ENCODE results near the gene AHCYL2. TPM values are rescaled to one million over a fixed set of nuclear protein-coding genes. Genes with fewer than 3 reads are reported as not detected.

Gene AHCYL2
- polyA plus RNA-seq, 1 experiment = 7.8 TPM

DNA sequence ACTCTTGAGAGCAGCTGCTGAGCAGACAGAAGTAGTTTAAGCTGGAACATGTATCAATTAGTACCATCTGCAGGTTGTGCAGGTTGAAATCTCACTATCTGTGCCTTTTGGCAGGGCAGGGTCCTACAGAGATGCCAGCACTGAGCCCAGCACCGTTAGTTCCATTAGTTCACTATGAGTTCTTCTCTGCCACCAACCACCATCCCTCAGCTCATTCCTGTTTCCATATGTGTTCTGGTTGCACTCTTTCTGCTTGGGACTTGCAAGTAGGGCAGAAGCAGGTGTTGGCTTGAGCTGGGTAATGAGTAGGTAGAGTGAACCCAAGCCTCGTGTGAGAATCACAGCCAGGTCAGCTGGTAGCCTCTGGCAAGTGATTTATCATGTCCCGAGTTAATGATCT, 33.6 kb upstream of the AHCYL2 start:
- Histone ChIP-seq H3K27me3 (ENCODE audit: control insufficient read depth, insufficient read depth, low read length) (peaks cover 2% of the 10 kb centered on the region; the same call in 1 of the 2 replicates), H3K36me3 (ENCODE audit: control insufficient read depth, insufficient read depth, low read length) (no peaks in the 10 kb centered on the region), H3K4me3 (ENCODE audit: low read depth, low read length) (no peak overlapping the region)
- TF ChIP-seq, protein P1, sequence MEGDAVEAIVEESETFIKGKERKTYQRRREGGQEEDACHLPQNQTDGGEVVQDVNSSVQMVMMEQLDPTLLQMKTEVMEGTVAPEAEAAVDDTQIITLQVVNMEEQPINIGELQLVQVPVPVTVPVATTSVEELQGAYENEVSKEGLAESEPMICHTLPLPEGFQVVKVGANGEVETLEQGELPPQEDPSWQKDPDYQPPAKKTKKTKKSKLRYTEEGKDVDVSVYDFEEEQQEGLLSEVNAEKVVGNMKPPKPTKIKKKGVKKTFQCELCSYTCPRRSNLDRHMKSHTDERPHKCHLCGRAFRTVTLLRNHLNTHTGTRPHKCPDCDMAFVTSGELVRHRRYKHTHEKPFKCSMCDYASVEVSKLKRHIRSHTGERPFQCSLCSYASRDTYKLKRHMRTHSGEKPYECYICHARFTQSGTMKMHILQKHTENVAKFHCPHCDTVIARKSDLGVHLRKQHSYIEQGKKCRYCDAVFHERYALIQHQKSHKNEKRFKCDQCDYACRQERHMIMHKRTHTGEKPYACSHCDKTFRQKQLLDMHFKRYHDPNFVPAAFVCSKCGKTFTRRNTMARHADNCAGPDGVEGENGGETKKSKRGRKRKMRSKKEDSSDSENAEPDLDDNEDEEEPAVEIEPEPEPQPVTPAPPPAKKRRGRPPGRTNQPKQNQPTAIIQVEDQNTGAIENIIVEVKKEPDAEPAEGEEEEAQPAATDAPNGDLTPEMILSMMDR (IDR thresholded peaks at IDR 0.05; ENCODE audit: insufficient read depth, low read depth, low read length) = no peak
- CTCF ChIA-PET = interaction anchor here (1.6 kb wide), 1 partner anchor 27 kb away, joined by 6 read pairs; no protein-coding TSS in a partner anchor
- no peak for DNase-seq (ENCODE audit: low read depth)
- POLR2A ChIA-PET = no interaction called here

DNA sequence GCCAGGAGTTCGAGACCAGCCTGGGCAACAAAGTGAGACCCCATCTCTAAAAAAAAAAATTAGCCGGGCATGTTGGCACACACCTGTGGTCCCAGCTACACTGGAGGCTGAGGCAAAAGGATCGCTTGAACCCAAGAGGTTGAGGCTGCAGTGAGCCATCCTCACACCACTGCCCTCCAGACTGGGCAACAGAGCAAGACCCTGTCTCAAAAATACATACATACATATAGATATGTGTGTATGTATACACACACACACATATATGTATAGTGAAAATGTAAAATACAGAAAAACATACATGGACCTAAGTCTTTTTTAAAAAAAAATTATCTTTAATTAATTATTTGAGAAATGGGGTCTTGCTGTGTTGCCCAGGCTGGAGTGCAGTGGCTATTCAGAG, 30.9 kb upstream of the AHCYL2 start:
- CTCF ChIA-PET = interaction anchor here (0.6 to 1.5 kb wide), 4 partner anchors 17 to 177 kb away, joined by 3 to 7 read pairs (median 4); no protein-coding TSS in a partner anchor
- H3K36me3 ChIP-seq (ENCODE audit: control insufficient read depth, insufficient read depth, low read length) = no peaks in the 10 kb centered on the region
- TF ChIP-seq, protein P1 (IDR thresholded peaks at IDR 0.05; ENCODE audit: insufficient read depth, low read depth, low read length) = no peak
- no peak for DNase-seq (ENCODE audit: low read depth)
- H3K4me3 ChIP-seq (ENCODE audit: low read depth, low read length) = no peak overlapping the region
- POLR2A ChIA-PET = no interaction called here
- no peaks in the 10 kb centered on the region; the same call in 1 of the 2 replicates for H3K27me3 ChIP-seq (ENCODE audit: control insufficient read depth, insufficient read depth, low read length)

DNA sequence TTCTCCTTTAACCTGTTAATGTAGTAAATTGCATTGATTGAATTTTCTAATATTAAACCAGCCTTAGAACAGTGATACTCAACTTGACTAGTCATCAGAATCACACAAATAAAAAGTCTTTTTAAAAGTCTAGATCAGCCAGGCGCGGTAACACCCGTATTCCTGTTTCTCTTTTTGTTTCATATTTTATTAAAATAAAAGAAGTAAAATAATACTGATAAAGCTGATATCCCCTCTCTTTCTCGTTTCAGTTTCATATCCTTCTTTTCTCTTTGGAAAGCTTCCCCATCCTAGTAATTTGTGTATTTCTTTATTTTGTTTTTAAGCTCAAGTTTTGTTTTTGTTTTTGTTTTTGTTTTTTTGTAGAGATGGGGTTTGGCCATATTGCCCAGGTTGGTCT, 27.1 kb upstream of the AHCYL2 start:
- CTCF ChIA-PET = interaction anchor here (0.8 to 3.9 kb wide), 5 partner anchors 12 to 100 kb away, joined by 3 to 20 read pairs (median 3); no protein-coding TSS in a partner anchor

DNA sequence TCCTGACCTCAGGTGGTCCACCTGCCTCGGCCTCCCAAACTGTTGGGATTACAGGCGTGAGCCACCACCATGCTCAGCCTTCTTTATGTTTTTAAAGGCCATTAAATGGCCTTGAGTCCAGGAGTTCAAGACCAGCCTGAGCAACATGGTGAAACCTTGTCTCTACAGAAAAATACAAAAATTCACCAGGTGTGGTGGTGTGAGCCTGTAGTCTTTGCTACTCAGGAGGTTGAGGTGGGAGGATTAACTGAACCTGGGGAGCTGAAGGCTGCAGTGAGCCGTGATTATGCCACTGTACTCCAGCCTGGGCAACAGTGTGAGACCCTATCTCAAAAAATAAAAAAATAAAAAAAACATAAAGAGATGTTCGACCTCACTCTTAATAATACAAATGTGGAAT, 25.4 kb upstream of the AHCYL2 start:
- H3K4me3 ChIP-seq (ENCODE audit: low read depth, low read length) = no peak overlapping the region
- no peaks in the 10 kb centered on the region for H3K36me3 ChIP-seq (ENCODE audit: control insufficient read depth, insufficient read depth, low read length)
- no peaks in the 10 kb centered on the region for H3K27me3 ChIP-seq (ENCODE audit: control insufficient read depth, insufficient read depth, low read length)
- TF ChIP-seq, protein P1 (IDR thresholded peaks at IDR 0.05; ENCODE audit: insufficient read depth, low read depth, low read length) = no peak
- CTCF ChIA-PET = interaction anchor here (0.6 to 3.9 kb wide), 3 partner anchors 11 to 39 kb away, joined by 4 to 20 read pairs (median 6); no protein-coding TSS in a partner anchor
- no peak for DNase-seq (ENCODE audit: low read depth)
- POLR2A ChIA-PET = interaction anchor here (0.7 kb wide), 1 partner anchor 11 kb away, joined by 29 read pairs; no protein-coding TSS in a partner anchor

More for the DNA sequence above, 27.1 kb upstream of the AHCYL2 start:
- Histone ChIP-seq H3K4me3 (ENCODE audit: low read depth, low read length) (no peak overlapping the region), H3K27me3 (ENCODE audit: control insufficient read depth, insufficient read depth, low read length) (no peaks in the 10 kb centered on the region), H3K36me3 (ENCODE audit: control insufficient read depth, insufficient read depth, low read length) (no peaks in the 10 kb centered on the region)
- DNase-seq (ENCODE audit: low read depth) = no peak
- TF ChIP-seq, protein P1 (IDR thresholded peaks at IDR 0.05; ENCODE audit: insufficient read depth, low read depth, low read length) = no peak
- POLR2A ChIA-PET = no interaction called here

DNA sequence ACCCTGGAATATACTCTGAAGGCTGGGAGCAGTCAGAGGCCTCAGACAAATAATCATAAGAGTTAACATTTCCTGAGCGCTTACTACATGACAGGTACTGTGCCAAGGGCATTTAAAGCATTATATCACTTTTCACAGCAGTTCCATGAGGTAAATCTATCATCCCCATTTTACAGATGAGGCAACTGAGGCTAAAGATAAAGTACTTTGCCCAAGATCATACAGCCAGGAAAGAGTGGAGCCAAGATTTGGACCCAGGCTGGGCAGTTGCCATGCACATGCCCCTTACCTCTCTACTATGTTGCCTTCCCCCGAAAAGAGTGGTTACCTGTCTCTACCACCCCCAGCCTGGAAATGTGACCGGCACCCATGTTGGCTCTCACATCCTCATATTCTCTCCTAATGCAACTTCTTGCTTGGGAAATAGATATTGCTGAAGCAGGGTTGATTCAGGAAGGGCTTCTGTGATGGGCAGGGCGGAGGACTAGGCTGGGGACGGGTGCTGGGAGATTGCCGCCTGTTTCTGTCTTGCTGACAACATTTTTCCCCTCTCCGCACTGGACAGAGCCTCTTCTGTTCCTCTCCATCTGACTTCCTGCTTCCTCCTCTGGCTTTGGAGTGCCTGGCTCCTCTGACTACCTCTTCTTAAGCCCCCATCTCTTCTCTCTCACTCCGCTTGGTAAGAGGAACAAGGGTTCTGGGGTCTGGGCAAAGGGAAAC, 22.6 kb upstream of the AHCYL2 start:
- ChIA-PET CTCF (interaction anchor here (1.4 to 1.5 kb wide), 3 partner anchors 8 to 39 kb away, joined by 4 to 6 read pairs (median 5); no protein-coding TSS in a partner anchor), POLR2A (no interaction called here)
- TF ChIP-seq, protein P1 (IDR thresholded peaks at IDR 0.05; ENCODE audit: insufficient read depth, low read depth, low read length) = no peak
- DNase-seq (ENCODE audit: low read depth) = no peak
- Histone ChIP-seq H3K4me3 (ENCODE audit: low read depth, low read length) (no peak overlapping the region), H3K27me3 (ENCODE audit: control insufficient read depth, insufficient read depth, low read length) (no peaks in the 10 kb centered on the region), H3K36me3 (ENCODE audit: control insufficient read depth, insufficient read depth, low read length) (peaks cover 2% of the 10 kb centered on the region; the same call in 1 of the 2 replicates)
